B cell (primary cell): ENCODE data around the gene N4BP2. TPM values are rescaled to one million over a fixed set of nuclear protein-coding genes. Genes with fewer than 3 reads are reported as not detected.

Experiments used
- ATAC-seq: fragments of 200-7000 bp; cut with Tn5 transposase; one replicate; pipeline ENCODE4 v1.10.0; 2021; ENCODE audit warnings: low read depth, mild to moderate bottlenecking, moderate number of reproducible peaks, moderate library complexity
- CTCF ChIA-PET: fragments of 350-600 bp; sonication (Branson Sonifier 250); formaldehyde crosslinking; loops from one replicate; lab custom pipeline; 2021; ENCODE audit warnings: antibody characterized with exemption, inconsistent platforms; lab: Charles Lee
- POLR2A ChIA-PET: fragments of 350-600 bp; sonication (Branson Sonifier 250); formaldehyde crosslinking; loops from one replicate; lab custom pipeline; 2021; ENCODE audit warnings: antibody characterized with exemption; lab: Charles Lee
- DNase-seq: peaks from one replicate; pipeline ENCODE4 v3.0.0; 2013
- H2AFZ ChIP-seq: 2 replicates; pipeline ENCODE4 v1.6.1; 2012; ENCODE audit warnings: mild to moderate bottlenecking, low read depth, low read length; ENCODE audit not compliant: insufficient read depth, poor library complexity, severe bottlenecking
- H3K27ac ChIP-seq, 2 donors: 1 replicate in 1 of 2; 2 replicates in 1 of 2; pipeline ENCODE4 v1.5.1; 2012 to 2013; ENCODE audit warnings: low read length in 2 of 2, mild to moderate bottlenecking in 2 of 2, moderate library complexity in 1 of 2
- H3K27me3 ChIP-seq, 4 experiments: fragments of 200-600 bp in 1 of 4; sonication (generic) in 1 of 4; replicated peaks in 1 of 4; 1 replicate in 2 of 4; 2 replicates in 2 of 4; pipeline versions ENCODE4 v1.6.1 to v1.7.0; 2013 to 2016; ENCODE audit warnings: low read length in 3 of 4, mild to moderate bottlenecking in 2 of 4, mixed read lengths in 1 of 4, moderate library complexity in 1 of 4; ENCODE audit not compliant: insufficient read depth in 4 of 4, control insufficient read depth in 3 of 4; ENCODE audit errors: control extremely low read depth in 1 of 4
- H3K36me3 ChIP-seq, 2 experiments: replicated peaks in 1 of 2; 1 replicate in 1 of 2; 2 replicates in 1 of 2; pipeline versions ENCODE4 v1.6.1 to v1.7.1; 2013; ENCODE audit warnings: low read length in 1 of 2; ENCODE audit not compliant: insufficient read depth in 2 of 2, control insufficient read depth in 1 of 2; ENCODE audit errors: control extremely low read depth in 1 of 2, extremely low read depth in 1 of 2
- H3K4me1 ChIP-seq, 2 donors: fragments of 200-600 bp in 1 of 2; sonication (generic) in 1 of 2; 1 replicate in 1 of 2; 2 replicates in 1 of 2; pipeline versions ENCODE4 v1.5.1 to v1.6.1; 2013 to 2017; ENCODE audit warnings: low read length in 2 of 2; ENCODE audit not compliant: control insufficient read depth in 2 of 2, insufficient read depth in 2 of 2
- H3K4me2 ChIP-seq: replicated peaks from 2 replicates; pipeline ENCODE3; 2012; ENCODE audit warnings: mild to moderate bottlenecking, low read depth, low read length; ENCODE audit not compliant: poor library complexity, severe bottlenecking
- H3K4me3 ChIP-seq, 5 experiments: fragments of 200-600 bp in 1 of 5; sonication (generic) in 1 of 5; 1 replicate in 3 of 5; 2 replicates in 2 of 5; pipeline versions ENCODE4 v1.5.1 to v1.7.0; 2011 to 2016; ENCODE audit warnings: low read length in 4 of 5, mild to moderate bottlenecking in 4 of 5, low read depth in 2 of 5, control low read depth in 1 of 5, moderate library complexity in 1 of 5; ENCODE audit not compliant: insufficient read depth in 1 of 5; ENCODE audit errors: control extremely low read depth in 1 of 5, extremely low read depth in 1 of 5
- H3K79me2 ChIP-seq: fragments of 200-600 bp; sonication (generic); one replicate; pipeline ENCODE4 v1.6.0; 2016; ENCODE audit warnings: low read length; ENCODE audit not compliant: control insufficient read depth, insufficient read depth
- H3K9ac ChIP-seq: fragments of 200-600 bp; sonication (generic); 2 replicates; pipeline ENCODE4 v1.6.1; 2017; ENCODE audit warnings: mild to moderate bottlenecking, low read length, moderate library complexity
- H3K9me3 ChIP-seq, 3 donors: one replicate each; pipeline versions ENCODE4 v1.6.1 to v1.7.1; 2013; ENCODE audit warnings: low read length in 2 of 3; ENCODE audit not compliant: control insufficient read depth in 2 of 3, insufficient read depth in 1 of 3; ENCODE audit errors: control extremely low read depth in 1 of 3
- H4K20me1 ChIP-seq: 2 replicates; pipeline ENCODE4 v1.6.0; 2012; ENCODE audit warnings: mild to moderate bottlenecking, low read length; ENCODE audit not compliant: insufficient read depth, control insufficient read depth, poor library complexity, severe bottlenecking
- H3K27ac Mint-ChIP-seq: one replicate; pipeline ENCODE4 v1.8.0; 2021; ENCODE audit warnings: mixed read lengths
- H3K27me3 Mint-ChIP-seq: one replicate; pipeline ENCODE4 v1.8.0; 2021; ENCODE audit warnings: mixed read lengths
- H3K4me1 Mint-ChIP-seq: one replicate; pipeline ENCODE4 v1.8.0; 2021; ENCODE audit warnings: mixed read lengths
- H3K4me3 Mint-ChIP-seq: one replicate; pipeline ENCODE4 v1.8.0; 2021; ENCODE audit warnings: mixed read lengths
- H3K9me3 Mint-ChIP-seq: one replicate; pipeline ENCODE4 v1.8.0; 2022; ENCODE audit warnings: mixed read lengths; ENCODE audit not compliant: insufficient read depth
- CTCF ChIP-seq: fragments of 200-600 bp; IDR thresholded peaks from one replicate; pipeline ENCODE4 v1.8.0; 2022; ENCODE audit warnings: antibody characterized with exemption, mild to moderate bottlenecking
- EZH2 ChIP-seq: IDR thresholded peaks from 2 replicates; pipeline ENCODE4 v1.6.1; 2012; ENCODE audit warnings: borderline replicate concordance, low read depth, mild to moderate bottlenecking, moderate library complexity, low read length; ENCODE audit not compliant: insufficient read depth, poor library complexity, severe bottlenecking
- WGBS: methylation state at CpG from one replicate; pipeline ENCODE4 v1.1.5; 2013; ENCODE audit warnings: missing lambda C conversion rate; ENCODE audit not compliant: insufficient coverage; 5-methylcytosine and 5-hydroxymethylcytosine counted together
- intact Hi-C: fragments of 100-400 bp; cut with micrococcal nuclease; formaldehyde crosslinking; loops from one replicate; pipeline ENCODE4 v1.10.0; 2022
- polyA plus RNA-seq: library from polyadenylated mRNA; depleted of rRNA; stranded (reverse); fragments of >200 nt; gene quantifications from 2 replicates; pipeline ENCODE4 v1.2.3, GENCODE V29; 2012
- total RNA-seq, 2 donors: library from RNA; stranded (reverse); fragments of 120-200 nt in 1 of 2; gene quantifications; 1 replicate in 1 of 2; 2 replicates in 1 of 2; pipeline versions ENCODE4 v1.2.3 to v1.2.4, GENCODE V29; 2013 to 2022

The N4BP2 gene
- total and polyA plus RNA-seq, 2 donors (not counting 1 experiment from before 2014, with no cell fraction given): 2.4 to 12.8 TPM

GRCh38 chr4:40043786-40044185 is 12.9 kb upstream of the N4BP2 start:
- H3K27ac Mint-ChIP-seq: no peak overlapping the region
- CTCF ChIA-PET: interaction anchor here (1.2 kb wide), 1 partner anchor 12 kb away, joined by 3 read pairs; no protein-coding TSS in a partner anchor
- 99% methylated on average over 19 of the region's 24 CpGs for WGBS

More at GRCh38 chr4:40043786-40044185, 12.9 kb upstream of the N4BP2 start:
- no peak overlapping the region for H3K4me2 ChIP-seq
- no peak overlapping the region for H3K27ac ChIP-seq
- no peaks in the 10 kb centered on the region for H3K4me1 Mint-ChIP-seq
- POLR2A ChIA-PET: no interaction called here
- H3K4me3 Mint-ChIP-seq: no peak overlapping the region
- no peak overlapping the region for H2AFZ ChIP-seq
- no peaks in the 10 kb centered on the region for H3K36me3 ChIP-seq
- H3K79me2 ChIP-seq: no peaks in the 10 kb centered on the region
- ATAC-seq (no peak), DNase-seq (no peak)
- intact Hi-C loops: no loop called here
- peaks cover 0 to 4% (median 0%) of the 10 kb centered on the region in 3 donors for H3K9me3 ChIP-seq
- no peaks in the 10 kb centered on the region for H3K27me3 ChIP-seq
- no peaks in the 10 kb centered on the region for H3K4me1 ChIP-seq
- H4K20me1 ChIP-seq: no peaks in the 10 kb centered on the region
- no peak overlapping the region for H3K4me3 ChIP-seq
- no peak overlapping the region for H3K9ac ChIP-seq
- TF ChIP-seq EZH2 (no peak), CTCF (no peak)
- H3K9me3 Mint-ChIP-seq: no peaks in the 10 kb centered on the region
- H3K27me3 Mint-ChIP-seq: no peaks in the 10 kb centered on the region
